HS-27A (cell line): ENCODE measurements around the gene HEBP2.
"Not testable (repeated sequence)": the region's sequence is repeated elsewhere in the genome, so short reads cannot be mapped to it uniquely, and the experiment has no call there.

ENCODE experiments used
- DNase-seq: peaks from one replicate; pipeline ENCODE4 v3.0.0-alpha.2; 2012; ENCODE audit warnings: low read depth, missing footprints

Gene HEBP2

DNA sequence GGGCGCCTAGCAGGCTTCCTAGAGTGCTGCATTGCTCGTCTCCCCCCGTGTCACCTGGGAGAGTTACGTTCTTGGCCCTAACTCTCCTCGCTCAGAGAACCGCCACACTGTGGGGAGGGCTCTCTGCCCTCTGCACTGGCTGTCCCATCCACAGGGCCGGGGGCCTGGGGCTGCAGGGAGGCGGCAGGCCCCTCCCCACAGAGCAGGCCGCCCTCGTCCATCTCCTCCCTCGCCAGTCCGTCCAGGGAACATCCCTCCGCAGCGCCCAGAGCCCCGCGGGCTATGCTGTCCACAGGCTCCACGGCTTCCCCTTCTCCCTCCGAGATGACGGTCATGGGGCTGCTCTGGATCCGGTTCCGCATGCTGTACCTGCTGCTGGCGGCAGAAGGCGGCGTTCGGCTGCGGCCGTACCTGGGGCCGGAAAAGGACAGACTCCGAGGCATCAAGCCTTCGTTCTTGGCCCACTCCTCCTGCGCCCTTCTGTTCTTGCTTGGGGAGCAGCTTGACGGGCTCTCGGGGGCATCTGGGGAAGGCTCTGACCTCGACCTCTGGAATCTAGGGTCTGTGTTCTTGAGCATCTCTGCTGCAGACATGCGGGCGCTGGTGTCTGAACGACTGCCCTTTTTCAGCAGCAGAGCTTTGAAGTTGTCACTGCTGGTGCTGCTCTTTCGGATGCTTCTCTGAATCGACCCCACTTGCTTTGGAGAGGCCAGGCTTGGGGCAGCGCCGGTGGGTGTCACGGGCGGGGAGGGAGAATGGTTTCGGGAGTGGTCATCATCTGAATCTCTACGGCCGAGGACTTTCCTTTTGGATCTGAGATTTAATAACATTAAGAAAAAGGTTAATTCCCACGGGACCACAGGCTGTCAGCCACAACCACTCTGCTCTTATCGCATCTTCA is 20.2 kb downstream of the HEBP2 start:
- no peak for DNase-seq

DNA sequence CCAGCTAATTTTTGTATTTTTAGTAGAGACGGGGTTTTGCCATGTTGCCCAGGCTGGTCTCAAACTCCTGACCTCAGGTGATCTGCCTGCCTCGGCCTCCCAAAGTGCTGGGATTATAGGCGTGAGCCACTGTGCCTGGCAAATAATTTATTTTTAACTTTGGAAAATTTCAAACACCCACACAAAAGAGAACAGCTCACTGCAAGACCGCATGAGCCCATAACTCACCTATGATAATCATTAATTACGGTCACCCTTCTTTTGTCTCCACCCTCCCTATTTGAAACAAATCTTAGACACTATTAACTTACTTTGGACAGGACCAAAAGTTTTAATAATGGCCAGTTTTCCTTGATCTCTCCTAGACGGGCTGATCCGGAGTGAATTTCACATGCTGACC is 21.2 kb downstream of the HEBP2 start:
- not testable (repeated sequence) for DNase-seq

DNA sequence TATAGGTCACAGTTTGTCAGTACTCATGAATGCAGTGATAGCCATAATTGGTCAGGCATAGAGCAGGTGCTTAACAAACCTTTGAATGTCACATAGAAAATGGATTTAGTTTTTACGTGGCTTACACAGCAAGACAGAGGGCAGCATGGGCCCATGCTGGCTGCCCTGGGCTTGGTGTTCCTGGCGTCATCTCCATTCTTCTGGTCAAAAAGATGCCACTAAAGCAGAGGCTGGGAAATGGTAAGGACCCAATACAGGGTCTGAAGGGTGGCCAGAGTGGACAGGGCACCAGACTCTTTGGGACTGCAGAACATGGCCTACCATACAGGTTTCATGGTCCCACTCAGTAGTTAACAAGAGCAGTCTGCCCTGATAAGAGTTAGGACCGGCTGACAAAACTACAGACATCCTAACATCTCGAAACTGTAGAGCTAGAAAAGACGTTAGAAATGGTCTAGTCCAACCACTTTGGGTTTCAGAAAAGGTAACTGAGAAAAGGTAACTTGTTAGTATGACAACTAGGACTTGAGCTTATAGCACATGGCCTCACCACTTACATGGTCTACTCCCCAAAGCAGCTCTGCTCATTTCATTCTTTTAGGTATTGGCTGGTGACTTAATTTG is 22.6 kb downstream of the HEBP2 start:
- no peak for DNase-seq

DNA sequence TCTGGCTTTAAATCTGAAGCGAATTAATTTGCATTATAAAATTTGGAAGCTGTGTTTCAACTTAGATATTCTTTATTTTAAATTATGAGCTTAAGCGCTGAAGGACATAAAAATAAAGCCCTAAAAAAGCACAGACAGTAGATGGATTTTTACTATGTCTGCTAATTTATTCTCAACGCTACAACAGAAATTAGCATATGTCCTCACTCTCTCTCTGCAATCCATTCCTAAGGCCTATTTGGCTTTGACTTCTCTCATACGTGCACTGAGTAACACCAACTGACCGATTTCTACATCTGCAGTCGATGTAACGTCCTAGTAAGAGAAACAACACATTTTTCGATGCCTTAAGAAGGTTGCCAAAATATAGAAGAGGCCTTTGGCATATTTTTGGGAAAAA is 23.7 kb downstream of the HEBP2 start:
- DNase-seq = no peak

DNA sequence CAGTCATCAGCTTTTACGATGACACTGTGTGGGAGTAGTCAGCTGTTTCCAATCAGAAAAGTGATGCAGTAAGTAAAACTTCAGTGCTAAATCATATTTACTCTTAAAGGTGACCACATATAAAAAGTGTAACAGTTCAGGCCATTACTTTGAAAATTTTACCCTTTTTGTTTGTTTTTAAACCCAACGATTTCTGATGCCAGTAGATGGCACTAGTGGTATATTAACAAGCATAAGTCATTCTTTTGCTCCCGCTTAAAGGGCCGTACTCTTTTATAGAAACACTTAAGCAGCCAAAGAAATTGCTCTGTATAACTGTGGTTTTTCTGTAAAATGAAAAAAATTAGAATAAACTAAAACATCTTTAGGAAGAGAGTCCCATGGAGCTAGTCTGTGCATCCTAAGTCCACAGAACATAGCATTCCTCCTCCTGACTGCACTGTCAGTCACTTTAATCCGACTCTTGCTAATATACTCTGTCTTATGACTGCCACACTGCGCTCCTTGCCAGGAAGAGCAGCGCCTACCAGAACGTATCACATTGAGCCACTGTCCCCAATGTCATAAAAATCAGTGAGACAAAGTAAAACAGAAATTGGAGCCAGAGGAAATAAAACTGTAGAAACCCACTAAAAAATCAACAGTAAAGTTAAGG is 25.0 kb downstream of the HEBP2 start:
- no peak for DNase-seq

DNA sequence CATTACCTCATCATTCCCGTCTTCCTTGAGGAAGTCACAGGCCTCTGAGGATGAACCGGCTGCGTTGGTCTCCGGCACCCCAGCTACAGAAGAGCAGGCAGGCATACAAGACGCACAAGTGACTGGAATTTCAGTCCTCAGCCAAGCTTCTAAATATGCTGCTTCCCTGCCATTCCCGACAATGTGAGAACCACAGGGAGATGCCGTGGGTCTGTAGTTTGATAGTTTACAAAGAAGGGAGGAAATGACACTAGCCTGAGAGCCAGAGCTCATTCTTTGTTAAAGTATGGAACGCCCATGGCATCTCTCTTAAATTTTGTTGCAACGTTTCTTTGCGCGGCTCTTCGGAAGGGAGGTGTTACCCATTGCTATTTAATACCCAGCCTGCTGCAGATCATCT is 25.7 kb downstream of the HEBP2 start:
- DNase-seq = no peak

DNA sequence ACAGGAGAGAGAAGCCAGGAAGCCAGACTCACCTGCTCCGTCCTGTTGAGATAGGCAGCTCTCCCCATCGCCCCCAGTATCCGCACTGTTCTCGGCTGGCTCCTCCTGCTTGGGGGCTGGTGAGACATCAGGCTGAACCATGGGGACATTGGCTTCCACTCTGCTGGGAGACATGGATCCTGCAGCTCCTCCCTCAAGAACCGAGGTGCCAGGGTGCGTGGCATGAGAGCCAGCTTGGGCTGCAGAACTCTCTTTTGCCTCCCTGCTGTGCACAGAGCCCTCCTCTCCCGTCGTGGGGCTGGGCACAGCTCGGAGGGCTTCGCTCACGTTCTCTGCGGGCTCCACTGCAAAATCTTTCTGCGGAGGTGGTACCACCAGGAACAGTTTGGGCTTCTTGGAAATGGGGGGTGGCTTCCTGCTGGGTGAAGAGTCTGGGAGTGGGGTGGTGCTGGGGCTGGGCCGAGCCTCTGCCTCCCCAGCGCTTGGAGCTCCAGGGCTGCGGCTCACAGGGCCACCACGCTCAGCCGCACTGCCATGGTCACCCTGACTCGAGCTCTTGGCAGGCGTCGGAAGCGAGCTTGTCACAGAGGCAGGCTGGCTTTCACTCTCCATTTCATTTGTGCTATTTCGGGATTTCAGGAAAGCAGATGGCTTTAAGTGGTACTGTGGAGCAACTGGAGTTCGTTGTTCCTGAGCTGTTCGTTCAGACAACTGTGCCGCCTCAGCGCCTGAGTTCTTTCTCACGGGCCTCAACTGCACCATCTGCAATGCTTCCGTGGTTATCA is 26.5 kb downstream of the HEBP2 start:
- no peak for DNase-seq

DNA sequence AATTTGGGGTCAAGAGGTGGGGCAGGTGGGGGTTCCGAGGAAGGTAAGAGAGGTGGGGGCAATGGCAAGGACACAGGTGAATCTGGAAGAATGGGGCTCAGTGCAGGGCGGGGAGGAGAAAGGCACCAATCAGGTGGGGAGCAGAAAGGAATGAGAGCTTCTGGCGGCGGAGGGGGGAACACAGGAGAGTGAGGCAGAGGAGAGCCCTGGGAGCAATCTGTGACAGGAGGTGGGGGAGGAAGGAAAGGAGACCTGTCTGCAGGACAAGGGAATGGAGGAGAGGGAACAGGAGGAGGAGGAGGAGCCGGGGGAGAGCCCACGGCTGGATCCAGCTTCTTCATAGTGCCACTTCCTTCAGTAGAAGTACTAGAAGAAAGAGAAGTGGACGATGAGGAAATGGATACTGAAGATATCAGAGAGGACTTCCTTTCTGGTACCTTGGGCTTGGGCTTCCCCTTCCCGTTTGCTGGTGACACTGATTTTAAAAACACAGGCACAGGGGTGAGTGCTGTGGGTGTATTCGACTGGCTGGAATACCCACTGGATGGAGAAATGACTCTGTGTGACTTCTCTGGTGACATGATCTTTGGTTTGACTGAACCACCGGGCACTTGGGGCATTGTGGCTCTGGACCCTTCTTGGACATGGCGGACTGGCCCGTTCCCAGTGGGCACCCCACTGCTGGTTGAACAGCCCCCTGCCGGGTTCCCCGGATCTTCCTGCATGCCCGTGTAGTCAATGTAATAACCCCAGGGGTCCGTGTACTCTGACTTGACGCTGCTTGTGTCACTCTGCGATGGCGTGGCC is 27.4 kb downstream of the HEBP2 start:
- no peak for DNase-seq

DNA sequence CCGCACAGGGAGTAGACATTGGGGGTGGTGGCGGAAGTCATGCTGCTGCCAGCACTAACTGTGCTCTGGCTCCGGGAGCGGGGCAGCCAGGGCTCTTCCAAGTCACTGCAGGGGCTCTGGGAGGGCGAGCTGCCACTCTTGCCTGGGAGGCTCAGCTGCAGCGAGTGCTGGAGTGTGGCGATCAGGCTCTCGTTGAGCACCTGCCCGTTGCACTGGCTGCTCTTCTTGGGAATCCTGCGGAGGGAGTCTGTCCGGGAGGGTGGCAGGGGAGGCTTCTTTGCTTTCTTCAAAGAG is 28.0 kb downstream of the HEBP2 start:
- no peak for DNase-seq

DNA sequence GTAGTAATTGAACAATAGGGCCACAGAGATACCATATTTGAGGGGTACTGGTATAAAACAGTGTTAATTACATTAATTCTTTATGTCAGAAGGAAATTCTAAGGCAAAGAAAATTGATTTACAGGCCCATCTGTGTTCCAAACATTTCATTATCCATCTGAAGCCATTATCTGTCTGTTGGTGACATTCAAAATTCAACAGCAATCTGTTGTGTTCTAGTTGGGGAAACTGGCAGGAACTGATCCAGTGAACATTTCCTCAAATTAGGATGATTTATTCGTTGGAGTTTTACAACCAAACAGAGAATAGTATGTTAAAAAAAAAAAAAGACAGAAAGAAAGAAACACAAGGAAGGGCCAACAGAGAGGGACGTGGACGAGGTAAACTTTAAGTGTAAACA is 30.1 kb downstream of the HEBP2 start:
- DNase-seq = no peak

DNA sequence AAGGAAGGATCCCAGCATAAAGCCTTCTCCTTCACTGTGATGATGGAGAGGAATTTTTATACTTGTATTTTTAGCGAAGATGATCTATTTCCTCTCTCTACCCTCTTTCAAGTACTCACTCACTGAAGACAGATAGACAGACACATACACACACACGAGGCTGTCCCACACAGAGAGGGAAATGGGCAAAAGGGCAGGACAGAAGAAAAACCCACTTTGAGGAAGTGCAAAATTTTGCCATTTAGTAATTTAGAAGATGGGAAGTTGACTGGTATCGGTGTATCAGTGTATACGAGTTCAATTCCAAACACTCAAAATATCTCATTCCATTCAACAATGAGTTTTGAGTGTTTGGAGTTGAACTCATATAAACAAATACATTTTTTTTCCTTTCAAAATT is 30.9 kb downstream of the HEBP2 start:
- no peak for DNase-seq

DNA sequence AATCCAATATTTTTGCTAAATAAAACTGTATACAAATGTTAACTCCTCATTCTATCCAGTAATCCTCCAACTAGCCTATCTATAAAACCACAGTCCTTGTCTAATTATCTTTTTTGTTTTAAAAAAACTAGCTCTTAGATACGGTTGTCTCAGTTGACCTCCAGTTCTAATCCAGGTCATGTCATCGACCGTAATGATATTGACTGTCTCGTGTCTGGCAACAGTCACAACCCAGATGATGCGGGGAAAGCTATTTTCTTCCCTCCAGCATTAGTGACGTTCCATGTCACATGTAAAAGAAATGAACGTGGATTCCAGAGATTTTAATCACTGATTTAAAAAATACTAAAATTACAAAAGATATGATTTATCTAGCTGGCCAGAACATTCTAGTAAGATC is 35.5 kb downstream of the HEBP2 start:
- no peak for DNase-seq

DNA sequence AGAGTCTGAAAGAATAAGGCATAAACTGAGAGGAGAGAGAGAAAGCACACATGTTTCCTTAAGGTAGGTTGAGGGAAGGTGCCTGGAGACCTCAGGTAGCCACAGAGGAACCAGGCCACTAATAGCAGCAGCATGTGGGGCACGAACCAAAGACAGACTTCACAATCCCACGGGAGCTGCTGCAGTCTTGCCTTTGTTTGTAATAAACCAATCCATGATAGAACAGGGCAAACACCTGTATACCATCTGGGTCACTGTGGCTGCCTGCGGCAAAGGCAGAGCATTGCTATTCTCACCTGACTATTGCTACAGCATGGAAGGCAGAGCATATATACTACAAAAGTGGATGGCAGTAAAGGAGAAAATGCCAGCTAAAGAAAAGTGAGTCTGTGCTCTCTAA is 36.3 kb downstream of the HEBP2 start:
- no peak for DNase-seq

DNA sequence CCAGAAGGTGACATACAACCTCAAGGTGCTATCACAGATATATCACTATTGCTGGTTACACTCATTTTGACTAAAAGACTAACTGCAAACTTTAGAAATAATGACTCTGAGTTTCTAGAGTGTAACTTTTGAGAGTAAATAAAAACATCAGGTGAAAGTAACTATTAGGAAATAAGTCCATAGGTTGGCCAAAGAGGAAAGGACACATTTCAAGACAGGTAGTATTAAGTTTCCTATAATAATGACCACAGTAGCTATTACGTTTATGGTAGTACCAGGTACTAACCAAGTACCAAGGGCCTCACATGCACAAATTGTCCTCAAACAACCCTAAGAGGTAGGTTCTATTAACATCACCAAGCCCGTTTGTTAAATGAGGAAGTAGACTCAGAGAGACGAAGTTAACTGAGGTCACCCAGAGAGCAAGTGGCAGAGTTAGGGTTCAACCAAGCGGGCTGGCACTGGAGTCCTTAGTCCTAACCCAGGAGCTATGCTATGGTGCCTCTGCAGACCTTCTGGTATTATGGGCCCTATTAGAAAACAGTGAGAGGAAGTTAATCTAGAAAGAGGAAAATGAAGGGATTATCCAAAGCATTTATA is 36.8 kb downstream of the HEBP2 start:
- no peak for DNase-seq

DNA sequence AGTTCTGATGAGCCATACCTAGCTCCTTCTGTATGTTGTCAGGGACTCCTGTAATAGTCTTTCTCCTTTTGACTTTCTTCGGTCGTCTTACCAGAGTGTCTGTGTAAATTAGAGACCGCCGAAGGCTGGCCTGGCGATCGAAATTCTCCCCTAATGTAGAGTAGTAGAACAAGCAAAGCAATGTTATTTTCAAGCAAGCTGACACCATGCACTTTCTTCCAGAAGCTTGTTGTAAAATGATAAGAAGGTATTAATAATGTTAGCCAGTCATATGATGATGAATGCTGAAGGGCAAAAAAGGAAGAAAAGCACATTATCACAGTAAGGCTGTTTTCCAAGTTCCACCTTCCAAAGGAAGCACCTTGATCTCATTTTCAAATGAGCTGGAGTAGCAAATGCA is 37.9 kb downstream of the HEBP2 start:
- DNase-seq = no peak

DNA sequence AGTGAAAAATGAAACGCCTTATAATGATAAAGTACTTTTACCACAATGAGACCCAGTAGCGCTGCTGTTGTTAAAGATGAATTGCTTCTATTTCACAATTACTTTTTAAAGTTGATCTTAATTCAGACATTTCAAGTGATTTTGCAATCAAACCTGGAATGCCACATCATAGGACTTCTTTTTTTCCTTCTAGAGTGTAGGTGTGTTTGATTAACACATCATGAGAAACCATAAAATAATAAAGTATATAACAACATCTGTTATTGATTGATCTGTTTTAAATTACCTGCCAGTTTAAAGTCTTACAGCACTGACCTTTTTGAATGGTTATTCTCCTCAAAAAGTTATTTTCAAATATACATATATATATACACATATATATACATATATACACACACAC is 38.6 kb downstream of the HEBP2 start:
- DNase-seq = no peak

DNA sequence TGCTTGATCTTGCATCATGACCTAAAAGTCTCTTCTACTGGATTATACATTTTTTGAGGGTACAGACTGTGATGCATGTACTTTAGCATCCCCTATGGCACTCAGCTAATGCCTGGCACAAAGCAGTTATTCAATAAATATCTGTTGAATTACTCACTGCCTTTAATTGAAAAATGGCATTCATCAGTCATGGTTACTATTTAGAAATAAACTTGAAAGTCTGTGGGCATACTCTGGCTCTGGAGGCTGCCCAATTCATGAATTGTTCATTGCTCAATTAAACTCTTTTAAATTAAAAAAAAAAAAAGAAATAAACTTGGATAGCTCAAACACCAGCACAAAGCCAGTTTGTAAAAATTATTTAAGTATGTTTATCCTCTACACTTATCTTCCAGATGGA is 40.0 kb downstream of the HEBP2 start:
- no peak for DNase-seq

DNA sequence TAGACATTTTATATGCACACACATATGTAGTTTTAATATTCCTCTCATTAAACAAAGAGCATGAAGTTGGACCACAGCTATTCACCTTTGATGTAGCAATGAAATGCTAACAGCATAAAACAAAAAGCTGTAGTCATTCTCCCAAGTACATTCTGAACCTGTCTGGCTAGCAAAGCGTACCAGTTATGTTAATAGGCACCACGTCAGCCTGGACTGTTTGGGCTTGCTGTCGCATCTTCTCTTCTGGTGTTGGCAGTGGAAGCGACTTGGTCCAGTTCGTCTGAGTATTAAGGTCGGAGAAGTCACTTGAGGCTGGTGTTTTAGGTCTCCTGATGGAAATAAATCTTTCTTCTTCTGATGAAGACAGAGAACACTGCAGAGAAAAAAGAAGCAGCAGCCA is 42.8 kb downstream of the HEBP2 start:
- no peak for DNase-seq

DNA sequence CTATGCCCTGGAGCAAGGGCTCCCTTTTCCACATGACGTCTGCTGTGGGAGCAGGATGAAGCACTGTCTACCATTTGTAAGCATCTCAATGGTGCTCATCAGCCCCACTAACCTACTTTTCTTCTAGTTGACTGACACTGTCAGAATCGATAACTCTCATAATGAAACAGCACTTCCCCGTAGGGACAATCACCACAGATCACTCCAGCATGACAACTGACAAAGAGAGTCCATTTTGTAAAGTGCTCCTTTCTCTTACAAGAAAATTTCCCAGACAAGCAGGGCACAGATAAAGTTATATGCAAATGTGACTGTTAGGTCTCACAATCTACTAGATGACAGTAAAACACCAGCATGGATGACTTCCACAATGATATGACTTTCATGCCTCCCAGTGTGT is 46.4 kb downstream of the HEBP2 start:
- no peak for DNase-seq

DNA sequence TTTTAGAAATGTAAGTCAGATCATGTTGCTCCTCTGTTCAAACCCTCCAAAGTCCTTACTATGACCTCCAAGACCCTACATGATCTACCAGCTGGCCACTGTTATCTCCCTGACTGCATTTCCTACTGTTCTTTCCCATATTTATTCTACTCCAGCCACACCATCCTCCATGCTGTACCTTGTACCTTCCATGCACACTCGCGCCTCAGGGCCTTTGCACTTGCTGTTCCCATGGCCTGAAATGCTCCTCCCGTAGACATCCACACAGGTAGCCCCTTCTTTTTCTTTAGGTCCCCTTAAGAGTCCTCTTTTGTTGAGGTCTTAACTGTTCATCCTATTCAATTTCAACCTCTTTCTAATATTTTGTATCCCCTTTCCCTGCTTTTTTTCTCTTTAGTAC is 47.0 kb downstream of the HEBP2 start:
- DNase-seq = no peak

DNA sequence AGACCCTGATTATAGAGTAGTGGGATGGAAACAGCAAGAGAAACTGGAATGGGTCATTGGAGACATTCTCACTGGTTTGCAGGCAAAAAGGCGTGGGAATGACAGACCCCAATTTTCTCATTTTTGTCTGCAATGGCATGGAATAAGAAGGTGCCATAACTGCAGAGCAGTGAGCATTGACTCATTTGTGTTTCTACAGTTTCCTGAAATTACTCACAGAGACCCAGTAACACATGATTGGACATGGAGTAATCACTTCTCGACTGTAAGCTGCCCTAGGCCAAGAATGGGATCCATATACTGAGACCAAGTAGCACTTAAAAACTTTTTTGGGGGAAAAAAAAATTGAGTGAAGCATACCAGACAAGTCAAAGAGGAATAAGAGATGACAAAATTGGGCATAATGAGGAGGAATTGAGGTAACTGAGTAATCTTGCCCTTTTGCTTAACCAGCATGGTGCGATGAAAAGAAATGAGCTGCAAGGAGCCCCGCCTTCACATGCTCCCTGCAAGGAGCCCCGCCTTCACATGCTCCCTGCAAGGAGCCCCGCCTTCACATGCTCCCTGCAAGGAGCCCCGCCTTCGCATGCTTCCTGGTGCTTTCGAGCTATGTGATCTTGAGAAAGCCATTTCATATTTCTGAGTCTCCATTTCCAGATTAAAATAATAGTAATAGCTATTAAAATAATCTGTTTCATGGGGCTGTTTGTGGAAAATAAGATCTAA is 51.1 kb downstream of the HEBP2 start:
- DNase-seq = no peak
